Activated CD8-positive, alpha-beta T cell treated with anti-CD3 and anti-CD28 coated beads, Interleukin-2, amount 10 ng/mL, durations not matched to agents 7 days and 5 days (primary cell): ENCODE data around the gene DPAGT1. TPM values are rescaled to one million over a fixed set of nuclear protein-coding genes. Genes with fewer than 3 reads are reported as not detected.

Experiments used
- ATAC-seq: fragments of 150-1000 bp; cut with Tn5 transposase; one replicate; pipeline ENCODE4 v1.10.0; 2021; ENCODE audit warnings: moderate library complexity
- CTCF ChIA-PET: fragments of 350-600 bp; sonication (Branson Sonifier 250); formaldehyde crosslinking; loops from one replicate; lab custom pipeline; 2021; ENCODE audit warnings: antibody characterized with exemption; lab: Charles Lee
- POLR2A ChIA-PET: fragments of 350-600 bp; sonication (Branson Sonifier 250); formaldehyde crosslinking; loops from one replicate; lab custom pipeline; 2021; ENCODE audit warnings: antibody characterized with exemption; lab: Charles Lee
- DNase-seq: peaks from one replicate; pipeline ENCODE4 v3.0.0-alpha.2; 2020
- H3K27ac Mint-ChIP-seq: one replicate; pipeline ENCODE4 v1.8.0; 2021; ENCODE audit warnings: mild to moderate bottlenecking, mixed read lengths
- H3K27me3 Mint-ChIP-seq: one replicate; pipeline ENCODE4 v1.8.0; 2021; ENCODE audit warnings: low read depth, mixed read lengths
- H3K36me3 Mint-ChIP-seq: one replicate; pipeline ENCODE4 v1.8.0; 2021; ENCODE audit warnings: low read depth, mixed read lengths
- H3K4me1 Mint-ChIP-seq: one replicate; pipeline ENCODE4 v1.8.0; 2021; ENCODE audit warnings: low read depth, mixed read lengths
- H3K4me3 Mint-ChIP-seq: one replicate; pipeline ENCODE4 v1.8.0; 2021; ENCODE audit warnings: mild to moderate bottlenecking, mixed read lengths
- H3K9me3 Mint-ChIP-seq: one replicate; pipeline ENCODE4 v1.8.0; 2022; ENCODE audit warnings: mixed read lengths; ENCODE audit not compliant: insufficient read depth
- total RNA-seq, 2 experiments: library from RNA; stranded (reverse); gene quantifications; one replicate each; pipeline ENCODE4 v1.2.3, GENCODE V29; 2021

Gene DPAGT1
- total RNA-seq, 2 experiments from 2014 or later = 52.5 to 57.7 TPM

- Mint-ChIP-seq H3K36me3 (peaks cover 74% of the 10 kb centered on the region), H3K27ac (peak overlapping the region; percentile 97), H3K4me3 (peak overlapping the region; percentile 95), H3K4me1 (peaks cover 52% of the 10 kb centered on the region), H3K9me3 (no peaks in the 10 kb centered on the region), H3K27me3 (no peaks in the 10 kb centered on the region)
- ATAC-seq (peak; percentile 8), DNase-seq (peak; percentile 47)
- ChIA-PET POLR2A (interaction anchor here (0.5 to 3.1 kb wide), 42 partner anchors 8 to 755 kb away, joined by 3 to 96 read pairs (median 4); partner anchors contain the start of genes C2CD2L, CENATAC, DPAGT1 and HINFP), CTCF (interaction anchor here (0.9 to 2.7 kb wide), 9 partner anchors 8 to 201 kb away, joined by 3 to 7 read pairs (median 4); partner anchors contain the start of gene VPS11)
These were observed 7.5 kb downstream of the DPAGT1 start for GRCh38 chr11:119093942-119094815.

- Mint-ChIP-seq H3K9me3 (no peaks in the 10 kb centered on the region), H3K27me3 (no peaks in the 10 kb centered on the region), H3K27ac (peak overlapping the region; percentile 88), H3K4me3 (peak overlapping the region; percentile 95), H3K36me3 (peaks cover 66% of the 10 kb centered on the region), H3K4me1 (peaks cover 46% of the 10 kb centered on the region)
- DNase-seq (no peak), ATAC-seq (no peak)
- POLR2A ChIA-PET = interaction anchor here (0.6 to 3.1 kb wide), 13 partner anchors 8 to 229 kb away, joined by 3 to 96 read pairs (median 13); partner anchors contain the start of genes C2CD2L, DPAGT1, HINFP and HMBS
- CTCF ChIA-PET = interaction anchor here (1.2 kb wide), 1 partner anchor 9 kb away, joined by 5 read pairs; no protein-coding TSS in a partner anchor
These were observed 8.5 kb downstream of the DPAGT1 start for GRCh38 chr11:119092880-119093842.

- Mint-ChIP-seq H3K27ac (peak overlapping the region; percentile 88), H3K36me3 (peaks cover 56% of the 10 kb centered on the region), H3K4me3 (peak overlapping the region; percentile 95), H3K4me1 (peaks cover 53% of the 10 kb centered on the region), H3K9me3 (no peaks in the 10 kb centered on the region), H3K27me3 (no peaks in the 10 kb centered on the region)
- ChIA-PET CTCF (interaction anchor here (0.9 to 1.4 kb wide), 2 partner anchors 10 to 12 kb away, joined by 3 read pairs; no protein-coding TSS in a partner anchor), POLR2A (interaction anchor here (1.0 to 2.8 kb wide), 6 partner anchors 10 to 35 kb away, joined by 3 to 13 read pairs (median 6); partner anchors contain the start of genes C2CD2L, DPAGT1, HYOU1 and VPS11)
- no peak for DNase-seq
- no peak for ATAC-seq
These were observed 9.4 kb downstream of the DPAGT1 start for GRCh38 chr11:119091966-119092879.

GRCh38 chr11:119091178-119091577 is 10.5 kb downstream of the DPAGT1 start:
- CTCF ChIA-PET = interaction anchor here (0.9 to 1.4 kb wide), 2 partner anchors 11 to 13 kb away, joined by 3 read pairs; no protein-coding TSS in a partner anchor
- H3K27ac Mint-ChIP-seq = no peak overlapping the region

GRCh38 chr11:119089319-119089718 is 12.3 kb downstream of the DPAGT1 start:
- POLR2A ChIA-PET = interaction anchor here (1.3 to 1.6 kb wide), 2 partner anchors 18 to 32 kb away, joined by 3 to 5 read pairs; partner anchors contain the start of gene C2CD2L
- H3K27ac Mint-ChIP-seq = peak overlapping the region; percentile 39
- no peaks in the 10 kb centered on the region for H3K27me3 Mint-ChIP-seq
- ATAC-seq (no peak), DNase-seq (no peak)
- H3K9me3 Mint-ChIP-seq = no peaks in the 10 kb centered on the region
- CTCF ChIA-PET = interaction anchor here (1.6 kb wide), 1 partner anchor 107 kb away, joined by 3 read pairs; no protein-coding TSS in a partner anchor
- H3K4me1 Mint-ChIP-seq = peaks cover 57% of the 10 kb centered on the region
- H3K4me3 Mint-ChIP-seq = no peak overlapping the region
- H3K36me3 Mint-ChIP-seq = peaks cover 34% of the 10 kb centered on the region

More at GRCh38 chr11:119091178-119091577, 10.5 kb downstream of the DPAGT1 start:
- peaks cover 49% of the 10 kb centered on the region for H3K36me3 Mint-ChIP-seq
- no peak for ATAC-seq
- H3K9me3 Mint-ChIP-seq = no peaks in the 10 kb centered on the region
- DNase-seq = no peak
- no peaks in the 10 kb centered on the region for H3K27me3 Mint-ChIP-seq
- peaks cover 50% of the 10 kb centered on the region for H3K4me1 Mint-ChIP-seq
- POLR2A ChIA-PET = interaction anchor here (0.8 to 2.8 kb wide), 4 partner anchors 9 to 33 kb away, joined by 3 to 13 read pairs (median 8); partner anchors contain the start of genes DPAGT1 and VPS11
- no peak overlapping the region for H3K4me3 Mint-ChIP-seq

- Mint-ChIP-seq H3K4me3 (no peak overlapping the region), H3K27ac (no peak overlapping the region), H3K27me3 (no peaks in the 10 kb centered on the region), H3K36me3 (peaks cover 25% of the 10 kb centered on the region), H3K4me1 (peaks cover 57% of the 10 kb centered on the region), H3K9me3 (no peaks in the 10 kb centered on the region)
- ChIA-PET CTCF (interaction anchor here (1.6 kb wide), 1 partner anchor 108 kb away, joined by 3 read pairs; no protein-coding TSS in a partner anchor), POLR2A (interaction anchor here (1.3 to 1.6 kb wide), 3 partner anchors 18 to 31 kb away, joined by 3 to 5 read pairs (median 3); partner anchors contain the start of genes C2CD2L and VPS11)
- DNase-seq = no peak
- no peak for ATAC-seq
These were observed 13.2 kb downstream of the DPAGT1 start for GRCh38 chr11:119088406-119088805.

GRCh38 chr11:119087747-119088241 is 13.9 kb downstream of the DPAGT1 start:
- Mint-ChIP-seq H3K27ac (peak overlapping the region; percentile 10), H3K9me3 (no peaks in the 10 kb centered on the region), H3K4me1 (peaks cover 52% of the 10 kb centered on the region), H3K27me3 (no peaks in the 10 kb centered on the region), H3K4me3 (no peak overlapping the region), H3K36me3 (peaks cover 19% of the 10 kb centered on the region)
- ChIA-PET POLR2A (interaction anchor here (1.4 to 1.6 kb wide), 2 partner anchors 20 to 30 kb away, joined by 3 read pairs; partner anchors contain the start of gene VPS11), CTCF (interaction anchor here (1.1 kb wide), 1 partner anchor 11 kb away, joined by 3 read pairs; no protein-coding TSS in a partner anchor)
- DNase-seq (no peak), ATAC-seq (no peak)

GRCh38 chr11:119087123-119087522 is 14.5 kb downstream of the DPAGT1 start:
- Mint-ChIP-seq H3K27me3 (no peaks in the 10 kb centered on the region), H3K27ac (no peak overlapping the region), H3K36me3 (peaks cover 16% of the 10 kb centered on the region), H3K4me3 (peak overlapping the region; percentile 34), H3K9me3 (no peaks in the 10 kb centered on the region), H3K4me1 (peaks cover 45% of the 10 kb centered on the region)
- ChIA-PET CTCF (interaction anchor here (1.1 to 2.1 kb wide), 3 partner anchors 8 to 13 kb away, joined by 3 to 5 read pairs (median 3); a partner anchor contains a TSS), POLR2A (interaction anchor here (0.6 to 4.6 kb wide), 3 partner anchors 8 to 19 kb away, joined by 3 to 64 read pairs (median 3); partner anchors contain the start of gene VPS11)
- no peak for ATAC-seq
- DNase-seq = no peak

GRCh38 chr11:119085437-119085847 is 16.2 kb downstream of the DPAGT1 start:
- peaks cover 18% of the 10 kb centered on the region for H3K36me3 Mint-ChIP-seq
- no peaks in the 10 kb centered on the region for H3K9me3 Mint-ChIP-seq
- H3K27ac Mint-ChIP-seq = peak overlapping the region; percentile 97
- peaks cover 34% of the 10 kb centered on the region for H3K4me1 Mint-ChIP-seq
- DNase-seq (no peak), ATAC-seq (no peak)
- peak overlapping the region; percentile 98 for H3K4me3 Mint-ChIP-seq
- no peaks in the 10 kb centered on the region for H3K27me3 Mint-ChIP-seq
- POLR2A ChIA-PET = interaction anchor here (0.8 to 4.6 kb wide), 9 partner anchors 10 to 84 kb away, joined by 3 to 64 read pairs (median 4); partner anchors contain the start of genes C2CD2L, DPAGT1, HINFP and VPS11
- CTCF ChIA-PET = interaction anchor here (0.9 to 2.5 kb wide), 6 partner anchors 9 to 111 kb away, joined by 3 to 23 read pairs (median 4); partner anchors contain the start of genes DPAGT1 and VPS11
